Adrenal gland (tissue), 5 donors: ENCODE results near the gene B3GALNT2.

ENCODE experiments used
- CTCF ChIP-seq, 6 experiments: fragments of 450-650 bp in 4 of 6; fragments of 200-600 bp in 2 of 6; sonication (generic) in 1 of 6; IDR thresholded peaks; 1 replicate in 5 of 6; 2 replicates in 1 of 6; pipeline versions ENCODE4 v1.5.1 to v1.8.0; 2016 to 2021; ENCODE audit warnings: antibody characterized with exemption in 6 of 6, mild to moderate bottlenecking in 2 of 6, moderate library complexity in 1 of 6
- POLR2A ChIP-seq, 2 donors: fragments of 450-650 bp; IDR thresholded peaks; one replicate each; pipeline ENCODE4 v1.6.1; 2017; ENCODE audit warnings: antibody characterized with exemption in 2 of 2, mild to moderate bottlenecking in 2 of 2, moderate library complexity in 1 of 2
- donor health status: DM: no; HTN: no; CAD: no.

GRCh38 chr1:235404190-235404589 is 100.1 kb downstream of the B3GALNT2 start:
- TF ChIP-seq CTCF (IDR thresholded peaks at IDR 0.05) (no peak), POLR2A (IDR thresholded peaks at IDR 0.05) (no peak)
